A549 (cell line): ENCODE measurements around the gene ZNF580. TPM values are rescaled to one million over a fixed set of nuclear protein-coding genes. Genes with fewer than 3 reads are reported as not detected.

Experiments used
- ATAC-seq, 2 experiments: fragments of 200-7000 bp in 1 of 2; fragments of >200 bp in 1 of 2; cut with Nextera tagmentation in 1 of 2; cut with Tn5 transposase in 1 of 2; 3 replicates each; pipeline versions ENCODE4 v1.8.0 to v1.9.1; 2018 to 2020; ENCODE audit warnings: mild to moderate bottlenecking in 1 of 2, moderate library complexity in 1 of 2
- CTCF ChIA-PET: fragments of 300-600 bp; sonication (Branson Sonifier 250); formaldehyde crosslinking; extraction: SDS; loops from one replicate; lab custom pipeline; 2021; ENCODE audit warnings: antibody characterized with exemption, inconsistent platforms; lab: Yijun Ruan, JAX
- POLR2A ChIA-PET: fragments of 350-600 bp; formaldehyde crosslinking; extraction: SDS; loops from one replicate; lab custom pipeline; 2021; ENCODE audit warnings: antibody characterized with exemption, inconsistent platforms; lab: Yijun Ruan, JAX
- DNase-seq, 2 experiments: peaks; one replicate each; pipeline versions ENCODE4 v3.0.0 to v3.0.0-alpha.2; 2011 to 2016; ENCODE audit warnings: low read depth in 1 of 2, low spot score in 1 of 2
- FAIRE-seq: peaks from 2 replicates; lab custom pipeline; 2011; peaks lifted over from hg19 to GRCh38; lab: Jason Lieb, UNC
- H3K27ac ChIP-seq, 2 experiments: fragments of >200 bp; sonication (Bioruptor Twin); formaldehyde crosslinking; 3 replicates each; pipeline ENCODE4 v1.5.1; 2016 to 2017
- H3K4me1 ChIP-seq: fragments of >200 bp; sonication (Bioruptor Twin); formaldehyde crosslinking; 3 replicates; pipeline ENCODE4 v1.6.1; 2016
- H3K4me2 ChIP-seq: fragments of >200 bp; sonication (Bioruptor Twin); formaldehyde crosslinking; 3 replicates; pipeline ENCODE4 v1.6.1; 2016
- H3K4me3 ChIP-seq: fragments of >200 bp; sonication (Bioruptor Twin); formaldehyde crosslinking; 3 replicates; pipeline ENCODE4 v1.5.1; 2016
- H3K9me3 ChIP-seq: fragments of >200 bp; sonication (Bioruptor Twin); formaldehyde crosslinking; 3 replicates; pipeline ENCODE4 v1.6.1; 2016
- CHD2 ChIP-seq: fragments of 150-350 bp; IDR thresholded peaks from 2 replicates; pipeline ENCODE4 v1.6.1; 2014; ENCODE audit warnings: low read length; ENCODE audit not compliant: partially characterized antibody
- CHD4 ChIP-seq: fragments of 200-600 bp; sonication (generic); IDR thresholded peaks from 2 replicates; pipeline ENCODE4 v1.6.1; 2016; ENCODE audit warnings: antibody characterized with exemption, mild to moderate bottlenecking, borderline replicate concordance
- EHF ChIP-seq: fragments of 250-450 bp; sonication (Bioruptor Pico); IDR thresholded peaks from 2 replicates; pipeline ENCODE4 v1.5.0; 2020; ENCODE audit warnings: mild to moderate bottlenecking
- ESRRA ChIP-seq: fragments of 150-350 bp; IDR thresholded peaks from 2 replicates; pipeline ENCODE4 v1.6.1; 2014; ENCODE audit warnings: mild to moderate bottlenecking, low read length, borderline replicate concordance
- FOXS1 ChIP-seq: fragments of 250-450 bp; sonication (Bioruptor Pico); IDR thresholded peaks from 2 replicates; pipeline ENCODE4 v1.5.0; 2020; ENCODE audit warnings: mild to moderate bottlenecking, moderate library complexity
- HDAC2 ChIP-seq: fragments of 200-600 bp; sonication (generic); IDR thresholded peaks from 2 replicates; pipeline ENCODE4 v1.6.1; 2016
- HOXA7 ChIP-seq: fragments of 250-450 bp; sonication (Bioruptor Pico); IDR thresholded peaks from 2 replicates; pipeline ENCODE4 v1.5.0; 2020; ENCODE audit warnings: mild to moderate bottlenecking, moderate library complexity
- HOXB5 ChIP-seq: fragments of 250-450 bp; sonication (Bioruptor Pico); IDR thresholded peaks from 2 replicates; pipeline ENCODE4 v1.5.0; 2020; ENCODE audit warnings: mild to moderate bottlenecking, moderate library complexity
- JUN ChIP-seq, 2 experiments: fragments of >200 bp; sonication (Bioruptor Twin); formaldehyde crosslinking; IDR thresholded peaks; 2 replicates in 1 of 2; 3 replicates in 1 of 2; pipeline ENCODE4 v1.6.1; 2016 to 2017
- KDM5A ChIP-seq: fragments of 200-600 bp; sonication (generic); IDR thresholded peaks from 2 replicates; pipeline ENCODE4 v1.6.1; 2016; ENCODE audit warnings: antibody characterized with exemption, mild to moderate bottlenecking
- MAFK ChIP-seq: fragments of 450-650 bp; IDR thresholded peaks from 2 replicates; pipeline ENCODE4 v1.6.1; 2014; ENCODE audit not compliant: partially characterized antibody
- MYC ChIP-seq: IDR thresholded peaks from 2 replicates; pipeline ENCODE4 v1.6.1; 2012; ENCODE audit warnings: mild to moderate bottlenecking, inconsistent platforms, low read length, improper control_type of control experiment, borderline replicate concordance
- NFE2L2 ChIP-seq: fragments of 150-350 bp; conservative IDR thresholded peaks from 2 replicates; pipeline ENCODE4 v1.6.1; 2014; ENCODE audit warnings: low read length
- PBX3 ChIP-seq: IDR thresholded peaks from 2 replicates; pipeline ENCODE4 v1.6.1; 2012
- PHF8 ChIP-seq: fragments of 200-600 bp; sonication (generic); IDR thresholded peaks from 2 replicates; pipeline ENCODE4 v1.6.1; 2016; ENCODE audit warnings: low read depth, mild to moderate bottlenecking, antibody characterized with exemption, moderate library complexity, borderline replicate concordance
- REST ChIP-seq: fragments of 200-600 bp; sonication (generic); IDR thresholded peaks from 2 replicates; pipeline ENCODE4 v1.6.1; 2016; ENCODE audit warnings: antibody characterized with exemption, mild to moderate bottlenecking, moderate library complexity
- RFX5 ChIP-seq: fragments of 450-650 bp; IDR thresholded peaks from 2 replicates; pipeline ENCODE4 v1.7.1; 2014; ENCODE audit warnings: antibody characterized with exemption, mild to moderate bottlenecking, moderate library complexity
- USF2 ChIP-seq: fragments of 450-650 bp; IDR thresholded peaks from 2 replicates; pipeline ENCODE4 v1.6.1; 2014; ENCODE audit warnings: antibody characterized with exemption
- ZC3H11A ChIP-seq: fragments of 450-650 bp; IDR thresholded peaks from 2 replicates; pipeline ENCODE4 v1.6.1; 2014; ENCODE audit warnings: antibody characterized with exemption, mild to moderate bottlenecking
- ZFP36 ChIP-seq: fragments of 450-650 bp; IDR thresholded peaks from 2 replicates; pipeline ENCODE4 v1.6.1; 2014; ENCODE audit warnings: borderline replicate concordance; ENCODE audit not compliant: partially characterized antibody
- WGBS: methylation state at CpG from one replicate; pipeline ENCODE4 v1.1.6; 2017; ENCODE audit errors: missing lambda C conversion rate; 5-methylcytosine and 5-hydroxymethylcytosine counted together
- polyA plus RNA-seq, 4 experiments: library from polyadenylated mRNA; depleted of rRNA in 3 of 4; stranded (reverse); fragments of >200 nt; fragmentation: RNase III in 1 of 4; extraction: RNeasy Plus Mini Kit Qiagen cat#74134 plus additional on column Dnase treatment in 1 of 4; gene quantifications; 2 replicates in 3 of 4; 3 replicates in 1 of 4; pipeline ENCODE4 v1.2.3, GENCODE V29; 2011 to 2017

The ZNF580 gene
- polyA plus RNA-seq, 2 of the 4 experiments (the other 2 are of a cell fraction), result 9.2 to 52.8 TPM

GRCh38 chr19:55643003-55643886 is 2.4 kb downstream of the ZNF580 start, which contains the start of gene ZNF581 (continued):
- TF ChIP-seq KDM5A, result peak; percentile 89
- TF ChIP-seq HOXB5 (CRISPR knock-in tag), result no peak
- TF ChIP-seq NFE2L2, result no peak
- TF ChIP-seq USF2, result no peak
- peak; percentile 69 for TF ChIP-seq MYC
- peak; percentile 82 to 97; a peak in 4 of 5 replicates for TF ChIP-seq JUN (IDR thresholded peaks at IDR 0.05)
- TF ChIP-seq, all 56 proteins: peak for 16

- POLR2A ChIA-PET, result interaction anchor here (4.1 kb wide), 1 partner anchor 10 kb away, joined by 25 read pairs; the partner anchor contains the start of gene U2AF2
- Histone ChIP-seq H3K27ac (peak overlapping the region; percentile 92 to 97), H3K4me2 (peak overlapping the region; percentile 100), H3K4me1 (peaks cover 41% of the 10 kb centered on the region), H3K9me3 (no peaks in the 10 kb centered on the region), H3K4me3 (peak overlapping the region; percentile 63)
- no peak for DNase-seq
- WGBS, result under 1% methylated on average over 15 of the region's 15 CpGs
- TF ChIP-seq PHF8 (0 out of 2 replicates have a peak, but pooled peaks have one; percentile 19), ESRRA (no peak), EHF (CRISPR knock-in tag) (no peak), KDM5A (0 out of 2 replicates have a peak, but pooled peaks have one; percentile 8), FOXS1 (CRISPR knock-in tag) (no peak)
- CTCF ChIA-PET, result interaction anchor here (3.1 to 6.3 kb wide), 3 partner anchors 9 to 11 kb away, joined by 11 to 70 read pairs (median 21); no protein-coding TSS in a partner anchor
- no peak for FAIRE-seq
- ATAC-seq, result peak in 1 of 2 experiments; percentile 1; a peak in 3 of 6 replicates
Observed at GRCh38 chr19:55643887-55644176, 3.0 kb downstream of the ZNF580 start.

- ChIA-PET POLR2A (interaction anchor here (4.1 kb wide), 1 partner anchor 10 kb away, joined by 25 read pairs; the partner anchor contains the start of gene U2AF2), CTCF (interaction anchor here (3.1 to 6.3 kb wide), 4 partner anchors 7 to 11 kb away, joined by 11 to 70 read pairs (median 27); no protein-coding TSS in a partner anchor)
- Histone ChIP-seq H3K4me1 (peaks cover 45% of the 10 kb centered on the region), H3K9me3 (no peaks in the 10 kb centered on the region), H3K4me3 (peak overlapping the region; percentile 63), H3K27ac (peak overlapping the region; percentile 92 to 97), H3K4me2 (peak overlapping the region; percentile 100)
- ATAC-seq (no peak), FAIRE-seq (no peak), DNase-seq (no peak)
- TF ChIP-seq ZC3H11A (no peak), RFX5 (no peak), CHD2 (no peak), ZFP36 (no peak)
- 49% methylated on average over 12 of the region's 12 CpGs for WGBS
Observed at GRCh38 chr19:55644191-55644833, 3.5 kb downstream of the ZNF580 start.

GRCh38 chr19:55644842-55645511 is 4.2 kb downstream of the ZNF580 start:
- peak overlapping the region; percentile 63 for H3K4me3 ChIP-seq
- ChIA-PET POLR2A (interaction anchor here (4.1 kb wide), 1 partner anchor 9 kb away, joined by 25 read pairs; the partner anchor contains the start of gene U2AF2), CTCF (interaction anchor here (0.8 to 6.3 kb wide), 8 partner anchors 8 to 26 kb away, joined by 4 to 70 read pairs (median 10); no protein-coding TSS in a partner anchor)
- no peak for FAIRE-seq
- H3K9me3 ChIP-seq, result no peaks in the 10 kb centered on the region
- peak overlapping the region; percentile 100 for H3K4me2 ChIP-seq
- TF ChIP-seq PBX3, result no peak
- TF ChIP-seq KDM5A, result no peak
- TF ChIP-seq REST, result no peak
- TF ChIP-seq ESRRA, result no peak
- TF ChIP-seq MAFK, result no peak
- TF ChIP-seq PHF8, result no peak
- no peak for TF ChIP-seq HOXA7 (CRISPR knock-in tag)
- no peak for TF ChIP-seq CHD4
- no peak for TF ChIP-seq RFX5
- no peak for TF ChIP-seq HDAC2
- no peak for TF ChIP-seq HOXB5 (CRISPR knock-in tag)
- peaks cover 44% of the 10 kb centered on the region for H3K4me1 ChIP-seq
- H3K27ac ChIP-seq, result peak overlapping the region in 1 of 2 experiments; percentile 97; a peak in 4 of 6 replicates
- DNase-seq, result no peak
- ATAC-seq, result no peak
- WGBS, result 91% methylated on average over 28 of the region's 28 CpGs
